Thymus (tissue), 11 donors: ENCODE measurements around the gene FRMD4A. TPM values are rescaled to one million over a fixed set of nuclear protein-coding genes. Genes with fewer than 3 reads are reported as not detected.

Experiments
- DNase-seq, 9 donors: peaks; one replicate each; pipeline ENCODE4 v3.0.0-alpha.2; 2013; ENCODE audit warnings: low spot score in 9 of 9, low read depth in 6 of 9, missing footprints in 1 of 9
- H3K27ac ChIP-seq, 2 donors: one replicate each; pipeline ENCODE4 v1.5.1; 2013; ENCODE audit warnings: control low read depth in 1 of 2, low read depth in 1 of 2, low read length in 1 of 2, mild to moderate bottlenecking in 1 of 2, moderate library complexity in 1 of 2
- H3K27me3 ChIP-seq, 2 donors: one replicate each; pipeline ENCODE4 v1.5.1; 2013; ENCODE audit warnings: low read length in 1 of 2; ENCODE audit not compliant: control insufficient read depth in 2 of 2, insufficient read depth in 1 of 2
- H3K36me3 ChIP-seq, 2 donors: one replicate each; pipeline ENCODE4 v1.5.1; 2013; ENCODE audit warnings: low read length in 1 of 2, mild to moderate bottlenecking in 1 of 2, moderate library complexity in 1 of 2; ENCODE audit not compliant: control insufficient read depth in 2 of 2, insufficient read depth in 2 of 2
- H3K4me1 ChIP-seq, 2 donors: one replicate each; pipeline ENCODE4 v1.5.1; 2013; ENCODE audit warnings: low read length in 2 of 2; ENCODE audit not compliant: control insufficient read depth in 2 of 2, insufficient read depth in 2 of 2
- H3K4me3 ChIP-seq, 2 donors: one replicate each; pipeline ENCODE4 v1.5.1; 2013; ENCODE audit warnings: low read length in 2 of 2, control low read depth in 1 of 2, mild to moderate bottlenecking in 1 of 2
- H3K9me3 ChIP-seq, 2 donors: one replicate each; pipeline ENCODE4 v1.5.1; 2013; ENCODE audit warnings: low read length in 1 of 2, mild to moderate bottlenecking in 1 of 2; ENCODE audit not compliant: control insufficient read depth in 2 of 2, insufficient read depth in 1 of 2
- WGBS: extraction: QIAGEN DNeasy Blood & Tissue Kit; methylation state at CpG from one replicate; pipeline ENCODE4 v1.1.7; 2013; 5-methylcytosine and 5-hydroxymethylcytosine counted together
- polyA plus RNA-seq: library from polyadenylated mRNA; stranded (reverse); fragments of 200-250 nt; gene quantifications from one replicate; pipeline ENCODE4 v1.2.3, GENCODE V29; 2013
- total RNA-seq: library from RNA; stranded (reverse); fragments of 120-200 nt; gene quantifications from one replicate; pipeline ENCODE4 v1.2.4, GENCODE V29; 2013
- donor health status: healthy.

FRMD4A gene
- total and polyA plus RNA-seq, 2 donors, result 13.3 to 16.2 TPM

GRCh38 chr10:13745271-13745670, 585.5 kb downstream of the FRMD4A start:
- Histone ChIP-seq H3K4me1 (peaks cover 35 to 58% of the 10 kb centered on the region in 2 donors), H3K4me3 (no peak overlapping the region), H3K27me3 (no peaks in the 10 kb centered on the region), H3K36me3 (no peaks in the 10 kb centered on the region), H3K9me3 (no peaks in the 10 kb centered on the region), H3K27ac (no peak overlapping the region)
- WGBS, result 92% methylated on average over 7 of the region's 7 CpGs
- no peak for DNase-seq

- H3K4me1 ChIP-seq, result peaks cover 35 to 60% of the 10 kb centered on the region in 2 donors
- DNase-seq, result no peak
- no peak overlapping the region for H3K27ac ChIP-seq
- no peaks in the 10 kb centered on the region for H3K36me3 ChIP-seq
- WGBS, result 93% methylated on average over 7 of the region's 7 CpGs
- no peak overlapping the region for H3K4me3 ChIP-seq
- no peaks in the 10 kb centered on the region for H3K9me3 ChIP-seq
- no peaks in the 10 kb centered on the region for H3K27me3 ChIP-seq
These were observed 586.8 kb downstream of the FRMD4A start for GRCh38 chr10:13743963-13744362.

GRCh38 chr10:13743101-13743693, 587.5 kb downstream of the FRMD4A start:
- Histone ChIP-seq H3K9me3 (no peaks in the 10 kb centered on the region), H3K27ac (no peak overlapping the region), H3K4me1 (peaks cover 35 to 60% of the 10 kb centered on the region in 2 donors), H3K36me3 (no peaks in the 10 kb centered on the region), H3K27me3 (no peaks in the 10 kb centered on the region), H3K4me3 (no peak overlapping the region)
- 18% methylated on average over 15 of the region's 15 CpGs for whole genome bisulfite sequencing
- DNase-seq, result peak in 3 of 9 donors; percentile 40 to 71 (median 41)

- Histone ChIP-seq H3K4me3 (no peak overlapping the region), H3K27me3 (no peaks in the 10 kb centered on the region), H3K36me3 (no peaks in the 10 kb centered on the region), H3K27ac (no peak overlapping the region), H3K9me3 (no peaks in the 10 kb centered on the region), H3K4me1 (peaks cover 27 to 44% of the 10 kb centered on the region in 2 donors)
- 98% methylated on average over 5 of the region's 5 CpGs for WGBS
- no peak for DNase-seq
These were observed 589.3 kb downstream of the FRMD4A start for GRCh38 chr10:13741438-13741837.

GRCh38 chr10:13740461-13740860, 590.3 kb downstream of the FRMD4A start:
- Histone ChIP-seq H3K4me3 (no peak overlapping the region), H3K27me3 (no peaks in the 10 kb centered on the region)

GRCh38 chr10:13739183-13739582, 591.5 kb downstream of the FRMD4A start:
- WGBS, result 11% methylated on average over 2 of the region's 2 CpGs
- no peak overlapping the region for H3K27ac ChIP-seq
- no peak for DNase-seq
- H3K9me3 ChIP-seq, result no peaks in the 10 kb centered on the region
- no peaks in the 10 kb centered on the region for H3K27me3 ChIP-seq
- H3K4me1 ChIP-seq, result peaks cover 21 to 31% of the 10 kb centered on the region in 2 donors
- no peaks in the 10 kb centered on the region for H3K36me3 ChIP-seq
- H3K4me3 ChIP-seq, result no peak overlapping the region

More at GRCh38 chr10:13740461-13740860, 590.3 kb downstream of the FRMD4A start:
- no peak overlapping the region for H3K27ac ChIP-seq
- peaks cover 21 to 35% of the 10 kb centered on the region in 2 donors for H3K4me1 ChIP-seq
- no peaks in the 10 kb centered on the region for H3K36me3 ChIP-seq
- 98% methylated on average over 4 of the region's 4 CpGs for WGBS
- DNase-seq, result no peak
- H3K9me3 ChIP-seq, result no peaks in the 10 kb centered on the region

DNA sequence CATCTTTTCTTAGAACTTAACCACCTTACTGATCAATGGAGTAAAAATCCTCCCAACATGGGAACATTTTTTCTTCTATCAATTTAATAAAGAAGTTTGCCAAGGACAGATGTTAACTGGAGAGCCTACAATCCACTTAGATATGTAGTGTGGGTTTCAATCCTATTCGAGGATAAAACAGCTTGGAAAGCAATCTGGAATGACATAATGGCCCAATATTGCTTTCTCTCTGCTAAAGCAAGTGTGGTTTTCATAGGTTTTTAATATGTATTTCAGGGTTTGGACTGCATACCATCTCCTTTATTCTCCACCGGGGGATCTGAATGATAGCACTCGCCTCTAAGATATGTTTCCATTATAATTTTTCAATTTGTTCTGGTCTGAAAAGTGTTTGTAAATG, 594.2 kb downstream of the FRMD4A start:
- Histone ChIP-seq H3K4me1 (peaks cover 19 to 35% of the 10 kb centered on the region in 2 donors), H3K27me3 (no peaks in the 10 kb centered on the region), H3K27ac (no peak overlapping the region), H3K4me3 (no peak overlapping the region), H3K9me3 (no peaks in the 10 kb centered on the region), H3K36me3 (no peaks in the 10 kb centered on the region)
- DNase-seq, result no peak
- 95% methylated on average over 3 of the region's 3 CpGs for WGBS

- no peak overlapping the region for H3K4me3 ChIP-seq
- WGBS, result 96% methylated on average over 8 of the region's 8 CpGs
- DNase-seq, result no peak
- H3K36me3 ChIP-seq, result no peaks in the 10 kb centered on the region
- peaks cover 25 to 40% of the 10 kb centered on the region in 2 donors for H3K4me1 ChIP-seq
- no peak overlapping the region for H3K27ac ChIP-seq
- H3K9me3 ChIP-seq, result no peaks in the 10 kb centered on the region
- H3K27me3 ChIP-seq, result no peaks in the 10 kb centered on the region
These were observed 596.6 kb downstream of the FRMD4A start for GRCh38 chr10:13734151-13734550.

DNA sequence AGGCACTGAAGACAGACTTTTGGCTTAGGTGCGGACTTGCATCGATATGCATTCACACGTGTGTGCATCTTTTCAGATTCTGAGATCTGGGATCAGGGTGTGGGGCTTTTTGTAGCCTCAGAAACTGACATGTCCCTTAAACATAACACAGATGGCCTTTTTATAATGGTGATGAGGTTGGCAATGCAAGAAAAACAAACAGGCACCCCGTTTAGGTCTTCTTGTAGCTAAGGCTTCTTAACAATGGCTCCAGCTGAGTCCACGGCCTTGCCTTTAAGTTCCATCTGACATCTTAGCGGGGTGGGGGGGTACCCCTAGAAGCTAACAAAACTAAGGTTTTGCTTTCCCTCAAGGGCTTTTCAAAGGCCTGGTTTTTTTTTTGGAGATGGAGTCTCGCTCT, 597.7 kb downstream of the FRMD4A start:
- Histone ChIP-seq H3K27me3 (no peaks in the 10 kb centered on the region), H3K27ac (no peak overlapping the region), H3K9me3 (no peaks in the 10 kb centered on the region), H3K4me1 (peaks cover 25 to 38% of the 10 kb centered on the region in 2 donors), H3K4me3 (no peak overlapping the region), H3K36me3 (no peaks in the 10 kb centered on the region)
- 95% methylated on average over 7 of the region's 7 CpGs for WGBS
- DNase-seq, result no peak
